ENCODE measurements around the gene SHROOM2. TPM values are rescaled to one million over a fixed set of nuclear protein-coding genes. Genes with fewer than 3 reads are reported as not detected.

Gene SHROOM2
- total RNA-seq, 2 donors from 2014 or later, result 3.9 to 7.8 TPM

GRCh38 chrX:9745417-9746115 lies 40.7 kb upstream of the SHROOM2 start:
- H3K27ac ChIP-seq, result no peak overlapping the region
- H3K4me1 ChIP-seq, result no peaks in the 10 kb centered on the region
- H3K36me3 ChIP-seq, result no peaks in the 10 kb centered on the region
- no peak overlapping the region for H3K4me3 ChIP-seq
- intact Hi-C loops (cut with DNase I), result no loop called here
- no peak for DNase-seq
- no peak overlapping the region for H3K9ac ChIP-seq (ENCODE audit: low read depth in 2 of 2, low read length in 2 of 2)
- no peaks in the 10 kb centered on the region for H3K27me3 ChIP-seq
- no peaks in the 10 kb centered on the region for H3K9me3 ChIP-seq
- no peak for TF ChIP-seq CTCF (IDR thresholded peaks at IDR 0.05)

GRCh38 chrX:9746148-9746888 lies 39.9 kb upstream of the SHROOM2 start:
- H3K9ac ChIP-seq (ENCODE audit: low read depth in 2 of 2, low read length in 2 of 2), result no peak overlapping the region
- H3K4me3 ChIP-seq, result no peak overlapping the region
- no peak for DNase-seq
- no peaks in the 10 kb centered on the region for H3K27me3 ChIP-seq
- no peak for TF ChIP-seq CTCF (IDR thresholded peaks at IDR 0.05)
- no peaks in the 10 kb centered on the region for H3K4me1 ChIP-seq
- no peaks in the 10 kb centered on the region for H3K36me3 ChIP-seq
- intact Hi-C loops (cut with DNase I), result no loop called here
- no peaks in the 10 kb centered on the region for H3K9me3 ChIP-seq
- no peak overlapping the region for H3K27ac ChIP-seq

- no peak for DNase-seq
- no peaks in the 10 kb centered on the region for H3K9me3 ChIP-seq
- intact Hi-C loops (cut with DNase I), result no loop called here
- no peak overlapping the region for H3K9ac ChIP-seq (ENCODE audit: low read depth in 2 of 2, low read length in 2 of 2)
- no peak overlapping the region for H3K27ac ChIP-seq
- H3K36me3 ChIP-seq, result no peaks in the 10 kb centered on the region
- H3K4me3 ChIP-seq, result no peak overlapping the region
- no peak for TF ChIP-seq CTCF (IDR thresholded peaks at IDR 0.05)
- no peaks in the 10 kb centered on the region for H3K27me3 ChIP-seq
- no peaks in the 10 kb centered on the region for H3K4me1 ChIP-seq
Measured at GRCh38 chrX:9747644-9748043, 38.6 kb upstream of the SHROOM2 start.

- no peaks in the 10 kb centered on the region for H3K27me3 ChIP-seq
- no peaks in the 10 kb centered on the region for H3K9me3 ChIP-seq
- no peaks in the 10 kb centered on the region for H3K4me1 ChIP-seq
- no peak overlapping the region for H3K27ac ChIP-seq
- H3K36me3 ChIP-seq, result no peaks in the 10 kb centered on the region
- H3K4me3 ChIP-seq, result no peak overlapping the region
- no peak overlapping the region for H3K9ac ChIP-seq (ENCODE audit: low read depth in 2 of 2, low read length in 2 of 2)
- intact Hi-C loops (cut with DNase I), result no loop called here
- TF ChIP-seq CTCF (IDR thresholded peaks at IDR 0.05), result no peak
- no peak for DNase-seq
Measured at GRCh38 chrX:9749146-9749692, 37.0 kb upstream of the SHROOM2 start.

- TF ChIP-seq CTCF (IDR thresholded peaks at IDR 0.05), result no peak
- H3K36me3 ChIP-seq, result no peaks in the 10 kb centered on the region
- H3K9ac ChIP-seq (ENCODE audit: low read depth in 2 of 2, low read length in 2 of 2), result no peak overlapping the region
- DNase-seq, result no peak
- intact Hi-C loops (cut with DNase I), result no loop called here
- no peak overlapping the region for H3K4me3 ChIP-seq
- no peaks in the 10 kb centered on the region for H3K4me1 ChIP-seq
- H3K9me3 ChIP-seq, result no peaks in the 10 kb centered on the region
- no peak overlapping the region for H3K27ac ChIP-seq
- H3K27me3 ChIP-seq, result no peaks in the 10 kb centered on the region
Measured at GRCh38 chrX:9757366-9757765, 28.9 kb upstream of the SHROOM2 start.

All from colonic mucosa (tissue), 4 donors.